Psoas muscle (tissue), 8 donors: ENCODE results near the gene CNBD2. TPM values are rescaled to one million over a fixed set of nuclear protein-coding genes. Genes with fewer than 3 reads are reported as not detected.

ENCODE experiments used
- ATAC-seq, 4 donors: fragments of 200-7000 bp; cut with Tn5 transposase; one replicate each; pipeline ENCODE4 v1.9.1; 2020; ENCODE audit warnings: moderate library complexity in 3 of 4, mild to moderate bottlenecking in 2 of 4
- DNase-seq, 2 donors: peaks; one replicate each; pipeline ENCODE4 v3.0.0-alpha.2; 2020
- H3K27ac ChIP-seq: fragments of 200-600 bp; one replicate; pipeline ENCODE4 v1.8.0; 2022
- H3K27me3 ChIP-seq, 3 donors: fragments of 200-600 bp in 1 of 3; one replicate each; pipeline versions ENCODE4 v1.6.1 to v1.8.0; 2013 to 2022; ENCODE audit warnings: low read length in 2 of 3, mild to moderate bottlenecking in 2 of 3, moderate library complexity in 1 of 3; ENCODE audit not compliant: insufficient read depth in 3 of 3
- H3K36me3 ChIP-seq, 2 donors: fragments of 200-600 bp in 1 of 2; one replicate each; pipeline versions ENCODE4 v1.6.1 to v1.8.0; 2013 to 2022; ENCODE audit warnings: low read depth in 1 of 2, mild to moderate bottlenecking in 1 of 2, moderate library complexity in 1 of 2; ENCODE audit not compliant: insufficient read depth in 1 of 2
- H3K4me1 ChIP-seq: fragments of 200-600 bp; one replicate; pipeline ENCODE4 v1.8.0; 2022
- H3K4me3 ChIP-seq: fragments of 200-600 bp; one replicate; pipeline ENCODE4 v1.8.0; 2022; ENCODE audit warnings: mild to moderate bottlenecking
- H3K9me3 ChIP-seq: fragments of 200-600 bp; one replicate; pipeline ENCODE4 v1.8.0; 2022
- CTCF ChIP-seq: fragments of 200-600 bp; IDR thresholded peaks from one replicate; pipeline ENCODE4 v1.8.0; 2022; ENCODE audit warnings: antibody characterized with exemption
- WGBS, 3 donors: extraction: QIAGEN DNeasy Blood & Tissue Kit; methylation state at CpG; one replicate each; pipeline versions ENCODE4 v1.1.6 to v1.1.7; 2013; 5-methylcytosine and 5-hydroxymethylcytosine counted together
- intact Hi-C, 2 donors: fragments of 100-400 bp; cut with DNase I; formaldehyde crosslinking; loops; one replicate each; pipeline versions ENCODE4 v1.11.0 to v1.14.2; 2022
- polyA plus RNA-seq, 3 donors: library from polyadenylated mRNA; stranded (reverse); fragments of 200-250 nt; gene quantifications; one replicate each; pipeline ENCODE4 v1.2.3, GENCODE V29; 2013
- total RNA-seq, 4 donors: library from RNA; stranded (reverse); fragmentation: NEBNext Ultra II Directional in 2 of 4; extraction: Animal tissue kit (Norgen Biotek cat#: 25700) in 2 of 4; gene quantifications; one replicate each; pipeline versions ENCODE4 v1.2.1 to v1.2.4, GENCODE V29; 2021 to 2023
- donor health status: healthy with polysubstance abuse.
- donor health status: DM: no; HTN: no; CAD: no; lungs with moderate emphysema.
- donor health status: Bipolar disorder and iron deficiency.
- donor health status: healthy.
- donor health status: DM: yes; HTN: yes; CAD: no.
- donor health status: DM: no; HTN: no; CAD: no.
- donor health status: DM: no; HTN: no; CAD: no.
- donor health status: DM: yes; HTN: yes; CAD: no.

Gene CNBD2
- total and polyA plus RNA-seq, 7 donors: 7.9 to 21.4 (median 14.0) TPM

- Histone ChIP-seq H3K27me3 (peaks cover 0 to 3% (median 0%) of the 10 kb centered on the region in 3 donors), H3K4me3 (no peak overlapping the region), H3K4me1 (no peaks in the 10 kb centered on the region), H3K36me3 (no peaks in the 10 kb centered on the region), H3K27ac (no peak overlapping the region), H3K9me3 (no peaks in the 10 kb centered on the region)
- TF ChIP-seq CTCF: no peak
- intact Hi-C loops: no loop called here
- ATAC-seq: no peak
- DNase-seq: no peak
- 61 to 68% (median 63%) methylated on average over 9 of the region's 9 CpGs for WGBS, 3 donors
Measured at GRCh38 chr20:35975576-35976373, 7.4 kb downstream of the CNBD2 start.

GRCh38 chr20:35978041-35978513, 9.7 kb downstream of the CNBD2 start:
- Histone ChIP-seq H3K9me3 (no peaks in the 10 kb centered on the region), H3K4me1 (no peaks in the 10 kb centered on the region), H3K27me3 (no peaks in the 10 kb centered on the region), H3K27ac (no peak overlapping the region), H3K4me3 (no peak overlapping the region), H3K36me3 (no peaks in the 10 kb centered on the region)
- DNase-seq (no peak), ATAC-seq (peak in 2 of 4 donors; percentile 37 to 49)
- TF ChIP-seq CTCF: no peak
- intact Hi-C loops: no loop called here
- WGBS, 3 donors: 89 to 93% (median 91%) methylated on average over 9 of the region's 9 CpGs

GRCh38 chr20:35979544-35979943, 11.2 kb downstream of the CNBD2 start:
- no peaks in the 10 kb centered on the region for H3K27me3 ChIP-seq
- no peaks in the 10 kb centered on the region for H3K36me3 ChIP-seq
- no peak overlapping the region for H3K27ac ChIP-seq
- intact Hi-C loops: no loop called here
- H3K4me3 ChIP-seq: no peak overlapping the region
- TF ChIP-seq CTCF: no peak
- ATAC-seq (no peak), DNase-seq (no peak)
- no peaks in the 10 kb centered on the region for H3K4me1 ChIP-seq
- 63 to 73% (median 64%) methylated on average over 5 of the region's 5 CpGs for WGBS, 3 donors
- H3K9me3 ChIP-seq: no peaks in the 10 kb centered on the region

GRCh38 chr20:35981969-35982368, 13.6 kb downstream of the CNBD2 start:
- Histone ChIP-seq H3K4me3 (no peak overlapping the region), H3K27ac (no peak overlapping the region), H3K4me1 (no peaks in the 10 kb centered on the region), H3K27me3 (no peaks in the 10 kb centered on the region), H3K36me3 (no peaks in the 10 kb centered on the region), H3K9me3 (no peaks in the 10 kb centered on the region)
- WGBS, 3 donors: 53 to 74% (median 64%) methylated on average over 3 of the region's 3 CpGs
- no peak for TF ChIP-seq CTCF
- no peak for ATAC-seq
- DNase-seq: no peak
- intact Hi-C loops: no loop called here
